Measurements from ENCODE around the gene TEX2.

GRCh38 chr17:64171041-64171440 lies 92.0 kb downstream of the TEX2 start:
- TF ChIP-seq EP300 (IDR thresholded peaks at IDR 0.05; ENCODE audit: low read depth) (no peak), POLR2AphosphoS5 (IDR thresholded peaks at IDR 0.05) (no peak)

All from transverse colon (tissue), 3 donors.